SKM-1 treated with dmso at 0.1 percent for 144 hours (cell line): ENCODE data around the gene ANKLE2.
"Not testable (repeated sequence)": the region's sequence is repeated elsewhere in the genome, so short reads cannot be mapped to it uniquely, and the experiment has no call there.

Experiments used
- DNase-seq: peaks from one replicate; lab custom pipeline; 2025; ENCODE audit not compliant: unreplicated experiment; lab: John Stamatoyannopoulos, UW

Gene ANKLE2

DNA sequence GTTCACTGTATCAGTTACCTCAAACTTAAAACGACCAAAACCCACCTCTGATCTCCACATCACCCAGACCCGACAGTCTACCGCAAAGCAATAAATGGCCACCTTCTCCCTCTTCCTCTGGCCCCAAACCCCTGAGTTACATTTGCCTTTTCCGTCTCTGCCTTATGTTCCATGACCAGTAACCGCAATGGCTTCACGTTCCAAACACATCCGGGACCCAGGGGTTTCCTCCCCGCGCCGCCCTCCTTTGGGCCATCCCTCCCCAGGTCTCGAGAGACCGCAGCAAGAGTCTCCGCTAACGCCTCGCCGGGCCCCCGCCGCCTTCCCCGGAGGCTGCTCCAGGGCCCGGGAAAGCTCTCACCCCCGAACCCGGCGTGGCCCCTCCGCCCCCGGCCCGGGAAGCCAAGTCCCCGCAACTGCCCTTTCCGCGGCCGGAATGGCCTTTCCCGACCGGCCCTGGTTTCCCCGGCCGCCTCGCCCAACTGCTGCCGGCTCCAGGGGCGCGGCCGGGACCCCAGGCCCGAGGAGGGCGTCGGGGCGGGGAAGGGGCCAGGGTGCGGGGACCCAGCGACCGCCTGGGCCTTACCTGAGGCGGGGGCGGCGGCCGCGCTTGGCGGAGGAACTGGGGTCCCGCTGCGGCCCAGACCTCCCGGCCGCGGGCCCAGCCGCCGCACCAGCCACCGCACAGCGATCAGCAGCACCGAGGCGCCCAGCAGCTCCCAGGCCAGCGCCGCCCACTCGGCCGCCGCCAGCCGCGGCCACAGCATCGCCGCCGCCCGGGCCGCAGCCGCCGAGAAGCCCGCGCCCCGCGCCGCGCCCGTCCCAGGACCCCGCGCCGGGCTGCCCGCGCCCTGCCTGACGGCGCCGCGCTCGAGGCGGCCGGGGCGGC, at the start of gene ANKLE2:
TSS of gene ANKLE2 (minus strand) at position 801 of the 889 bp plus-strand sequence. CDS start at position 767, 34 bp downstream.
- no peak for DNase-seq

DNA sequence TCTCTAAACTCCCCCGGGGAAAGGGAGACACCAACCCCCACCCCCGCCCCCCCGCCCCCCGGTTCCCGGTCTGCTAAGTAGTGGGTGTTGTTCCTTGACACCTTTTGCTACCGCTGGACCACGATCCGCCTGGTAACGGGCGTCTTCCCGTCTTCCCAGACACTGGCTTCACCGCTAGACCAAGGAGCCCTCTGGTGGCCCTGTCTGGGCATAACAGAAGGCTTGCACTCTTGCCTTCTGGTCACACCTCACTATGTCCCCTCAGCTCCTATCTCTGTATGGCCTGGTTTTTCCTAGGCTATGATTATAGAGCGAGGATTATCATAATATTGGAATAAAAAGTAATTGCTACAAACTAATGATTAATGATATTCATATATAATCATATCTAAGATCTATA, 47.8 kb upstream of the ANKLE2 start:
- not testable (repeated sequence) for DNase-seq

DNA sequence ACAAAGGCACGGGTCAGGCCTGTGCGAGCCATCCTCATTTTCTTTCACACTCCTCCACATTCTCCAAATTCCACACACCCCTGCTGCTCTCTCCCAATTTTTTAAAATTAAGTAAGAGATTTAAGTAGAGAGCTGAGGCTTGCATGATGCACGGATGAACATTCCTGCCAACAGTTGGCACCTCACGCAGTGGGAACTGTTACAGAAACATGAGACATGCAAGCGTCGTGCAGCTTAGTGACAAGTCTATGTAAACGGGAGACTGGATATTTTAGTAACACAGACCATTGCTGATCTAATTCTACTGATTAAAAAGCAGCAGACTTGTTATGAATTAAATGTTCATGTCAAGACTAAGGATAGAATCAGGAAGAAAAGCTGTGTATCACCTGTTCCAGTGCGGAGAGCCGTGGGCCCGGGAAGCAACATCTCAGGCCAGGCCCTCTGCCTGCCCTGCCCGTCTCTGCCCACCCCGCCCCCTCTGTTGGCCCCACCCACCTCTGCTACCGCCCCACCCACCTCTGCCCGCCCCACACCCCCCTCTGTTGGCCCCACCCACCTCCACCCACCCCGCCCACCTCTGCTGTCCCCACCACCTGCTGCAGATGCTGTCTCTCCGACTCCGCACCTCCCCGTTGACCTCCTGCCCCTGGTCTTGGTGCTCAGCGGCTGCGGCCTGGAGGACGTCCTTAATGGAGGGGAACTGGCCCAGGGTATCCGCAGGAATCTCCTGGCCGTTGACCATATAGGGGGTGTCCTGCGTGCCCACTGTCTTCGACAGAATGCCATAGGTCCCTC, 45.9 kb upstream of the ANKLE2 start:
- no peak for DNase-seq

DNA sequence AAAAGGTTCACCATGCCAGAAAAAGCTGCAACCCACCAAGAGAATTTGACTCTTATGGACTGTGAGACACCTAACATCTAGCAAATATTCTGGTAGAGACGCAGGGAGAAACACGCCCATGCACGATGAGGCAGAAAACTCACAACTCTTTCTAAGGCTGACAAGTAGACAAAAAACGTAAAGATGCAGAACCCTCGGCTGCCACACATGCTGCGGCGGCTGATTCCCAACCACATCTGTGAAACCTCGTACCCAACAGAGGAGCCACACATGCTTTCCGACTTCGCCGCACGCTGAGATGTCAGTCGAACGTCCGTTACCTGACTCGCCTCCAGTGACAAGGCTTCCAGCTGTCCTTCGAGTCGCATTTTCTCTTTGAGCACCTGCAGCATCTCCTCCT, 45.2 kb upstream of the ANKLE2 start:
- no peak for DNase-seq

DNA sequence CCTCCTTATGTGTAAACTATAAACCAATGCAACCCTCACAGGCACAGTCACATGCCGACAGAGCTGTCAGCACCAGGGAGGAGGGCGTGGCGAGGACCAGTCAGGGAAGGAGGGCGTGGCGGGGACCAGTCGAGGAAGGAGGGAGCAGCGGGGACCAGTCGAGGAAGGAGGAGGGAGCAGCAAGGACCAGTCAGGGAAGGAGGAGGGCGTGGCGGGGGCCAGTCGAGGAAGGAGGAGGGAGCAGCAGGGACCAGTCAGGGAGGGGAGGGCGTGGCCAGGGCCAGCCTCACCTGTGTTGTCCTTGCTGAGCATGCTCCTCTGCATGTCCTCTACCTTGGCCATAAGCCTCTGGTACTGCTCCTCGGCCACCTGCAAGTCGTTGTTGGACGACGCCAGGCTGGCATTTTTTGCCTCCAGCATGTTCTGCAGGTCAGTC, 42.8 kb upstream of the ANKLE2 start:
- no peak for DNase-seq

DNA sequence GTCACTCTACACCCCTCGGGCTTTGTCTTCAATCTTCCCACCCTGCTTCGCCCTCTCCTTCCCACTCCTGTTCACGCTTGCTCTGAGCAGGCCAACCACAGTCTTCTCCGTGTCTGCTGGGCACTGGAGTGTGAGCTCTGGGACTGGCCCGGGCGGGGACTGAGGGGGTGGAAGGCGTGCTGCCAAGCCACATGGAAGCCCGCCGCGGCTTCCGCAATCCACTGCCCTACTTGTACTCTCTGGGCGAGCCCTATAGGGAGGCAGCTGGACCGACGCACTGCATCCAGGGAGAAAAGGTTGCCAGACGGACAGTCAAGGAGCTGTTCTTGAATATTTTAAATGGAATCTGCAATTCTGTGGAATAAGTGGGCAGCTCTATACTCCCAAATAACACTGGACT, 42.3 kb upstream of the ANKLE2 start:
- DNase-seq, result no peak

DNA sequence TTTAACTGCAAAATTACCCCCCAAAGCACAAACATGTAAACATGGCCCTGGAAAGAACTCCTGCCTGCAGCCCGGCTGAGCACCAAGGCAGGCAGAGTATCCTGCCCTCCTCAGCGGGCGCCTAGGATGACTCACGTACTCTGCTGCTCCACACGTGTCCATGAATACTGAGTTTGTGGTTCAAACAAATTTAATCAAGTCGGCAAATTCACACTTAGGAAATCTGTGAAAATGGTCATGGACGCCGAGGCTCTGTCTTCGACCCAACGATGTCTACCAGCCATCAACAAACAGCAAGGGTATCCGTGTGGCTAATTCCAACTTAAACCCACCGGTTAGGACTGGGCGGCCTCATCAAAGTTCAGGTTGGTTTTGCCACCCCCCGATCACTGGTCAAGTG, 41.5 kb upstream of the ANKLE2 start:
- DNase-seq, result no peak

DNA sequence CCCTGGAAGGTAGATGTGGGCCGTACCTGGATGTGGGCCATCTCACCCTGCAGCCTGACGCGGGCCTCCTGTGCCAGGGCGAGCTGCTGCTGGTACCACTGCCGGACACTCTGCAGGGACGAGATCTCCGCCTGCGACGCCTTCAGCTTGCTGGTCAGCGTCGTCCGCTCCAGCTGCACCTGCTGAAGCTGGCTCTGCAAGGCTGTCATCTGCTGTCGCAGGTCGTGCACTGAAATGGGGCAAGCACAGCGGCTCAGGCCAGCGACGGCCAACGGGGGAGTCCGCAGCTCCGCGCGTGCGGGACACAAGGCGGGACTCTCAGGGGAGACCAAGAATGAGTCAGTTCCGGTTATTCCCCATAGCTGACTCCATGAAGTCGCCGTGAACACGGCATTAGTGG, 40.1 kb upstream of the ANKLE2 start:
- DNase-seq, result no peak

DNA sequence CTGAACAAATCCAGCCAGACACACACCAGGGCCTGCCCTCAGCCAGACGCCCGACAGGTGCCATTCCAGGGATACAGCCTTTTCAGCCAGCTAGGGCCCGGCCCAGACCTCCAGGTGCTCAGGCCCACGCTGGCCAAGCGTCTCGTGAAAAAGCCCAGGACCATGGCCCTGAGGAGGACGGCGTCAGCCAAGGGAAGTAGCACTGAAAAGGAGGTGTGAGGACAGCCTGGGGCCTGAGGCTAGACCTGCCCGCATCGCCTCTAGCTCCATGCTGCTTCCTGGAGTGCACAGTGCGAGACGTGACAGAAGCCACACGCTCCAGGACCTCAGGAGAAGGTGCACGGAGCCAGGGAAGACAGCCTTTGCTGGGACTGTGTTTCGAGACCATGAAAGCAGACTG, 37.2 kb upstream of the ANKLE2 start:
- DNase-seq, result no peak

DNA sequence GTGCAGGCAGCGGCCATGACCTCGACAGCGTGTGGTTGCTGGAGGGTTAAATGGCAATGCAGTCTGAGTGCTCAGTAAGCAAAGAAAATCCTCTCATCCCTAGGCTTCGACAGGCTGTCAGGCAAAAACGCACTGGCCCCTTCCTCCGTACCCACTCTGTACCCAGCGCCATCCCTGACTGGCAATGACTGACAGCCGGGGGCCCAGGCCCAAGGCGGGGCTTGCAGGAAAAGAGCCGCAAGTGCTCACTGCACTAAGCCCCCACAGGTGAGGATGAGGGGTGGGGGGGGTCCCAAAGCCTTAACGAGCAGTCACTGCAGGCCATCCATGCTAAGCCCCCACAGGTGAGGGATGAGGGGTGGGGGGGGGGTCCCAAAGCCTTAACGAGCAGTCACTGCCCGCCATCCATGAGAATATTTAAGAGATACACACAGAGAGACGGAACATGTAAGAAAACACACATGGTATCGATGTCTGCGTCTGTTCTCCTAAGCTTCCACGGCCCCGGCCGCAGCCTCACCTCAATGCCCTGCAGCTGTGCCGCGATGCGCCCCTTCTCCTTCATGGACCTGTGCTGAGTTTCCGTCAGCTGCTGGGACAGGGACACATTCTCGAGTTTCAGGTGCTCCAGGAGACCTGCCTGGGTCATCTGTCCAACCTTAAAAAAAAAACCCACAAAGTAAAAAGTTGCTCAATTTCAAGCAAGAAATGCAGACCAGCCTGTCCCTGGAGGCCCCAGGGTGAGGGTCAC, 36.4 kb upstream of the ANKLE2 start:
- no peak for DNase-seq

DNA sequence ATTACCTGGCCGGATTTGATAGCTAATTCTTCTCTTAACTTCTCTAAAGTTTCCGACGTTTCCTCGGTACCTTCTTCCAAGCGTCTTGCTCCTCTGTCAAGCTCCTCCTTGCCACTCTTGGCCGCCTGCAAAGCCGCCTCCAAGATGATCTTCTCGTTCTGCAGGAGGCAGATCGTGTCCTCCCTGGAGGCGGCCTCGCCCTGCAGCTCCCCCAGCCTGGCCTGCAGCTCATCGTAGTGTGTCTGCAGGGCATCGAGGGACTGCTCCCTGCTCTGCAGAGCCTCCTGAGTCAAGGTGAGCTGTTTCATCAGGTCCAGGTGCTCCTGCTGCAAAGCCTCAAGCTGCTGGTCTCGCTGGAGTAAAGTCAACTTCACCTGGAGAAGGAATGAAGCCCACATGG, 34.2 kb upstream of the ANKLE2 start:
- DNase-seq, result no peak

DNA sequence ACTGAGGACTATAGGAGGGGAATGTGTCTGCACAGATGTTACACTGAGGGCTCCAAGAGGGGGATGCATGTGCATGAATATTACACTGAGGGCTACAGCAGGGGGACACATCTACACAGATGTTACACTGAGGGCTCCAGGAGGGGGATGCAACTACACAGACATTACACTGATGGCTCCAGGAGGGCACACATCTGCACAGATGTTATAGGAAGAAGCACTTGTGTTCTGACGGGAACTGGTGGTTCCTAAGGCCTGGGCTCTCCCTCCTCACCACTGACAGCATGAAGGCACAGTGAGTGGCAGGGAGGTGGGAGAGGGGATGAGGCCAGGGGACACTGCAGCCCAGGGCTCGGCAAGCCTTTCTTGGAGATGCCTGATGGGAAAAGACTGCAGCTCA, 30.3 kb upstream of the ANKLE2 start:
- not testable (repeated sequence) for DNase-seq

DNA sequence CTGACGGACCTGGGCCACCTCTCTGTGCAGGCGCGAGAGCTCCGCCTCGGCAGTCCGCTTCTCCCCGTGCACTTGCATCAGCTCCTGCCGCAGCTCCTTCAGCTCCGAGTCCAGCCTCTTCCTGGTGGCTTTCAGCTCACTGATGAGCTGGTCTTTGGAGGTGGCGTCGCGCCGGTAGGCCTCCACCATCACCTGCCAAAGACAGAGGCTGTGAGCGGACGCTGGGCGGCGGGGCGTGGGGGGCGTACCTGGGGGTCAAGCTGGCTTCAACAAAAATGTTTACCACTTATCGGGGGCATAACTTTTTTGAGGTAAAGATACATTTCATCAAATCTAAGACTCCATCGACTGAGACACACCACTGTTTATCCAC, 27.5 kb upstream of the ANKLE2 start:
- DNase-seq, result no peak

DNA sequence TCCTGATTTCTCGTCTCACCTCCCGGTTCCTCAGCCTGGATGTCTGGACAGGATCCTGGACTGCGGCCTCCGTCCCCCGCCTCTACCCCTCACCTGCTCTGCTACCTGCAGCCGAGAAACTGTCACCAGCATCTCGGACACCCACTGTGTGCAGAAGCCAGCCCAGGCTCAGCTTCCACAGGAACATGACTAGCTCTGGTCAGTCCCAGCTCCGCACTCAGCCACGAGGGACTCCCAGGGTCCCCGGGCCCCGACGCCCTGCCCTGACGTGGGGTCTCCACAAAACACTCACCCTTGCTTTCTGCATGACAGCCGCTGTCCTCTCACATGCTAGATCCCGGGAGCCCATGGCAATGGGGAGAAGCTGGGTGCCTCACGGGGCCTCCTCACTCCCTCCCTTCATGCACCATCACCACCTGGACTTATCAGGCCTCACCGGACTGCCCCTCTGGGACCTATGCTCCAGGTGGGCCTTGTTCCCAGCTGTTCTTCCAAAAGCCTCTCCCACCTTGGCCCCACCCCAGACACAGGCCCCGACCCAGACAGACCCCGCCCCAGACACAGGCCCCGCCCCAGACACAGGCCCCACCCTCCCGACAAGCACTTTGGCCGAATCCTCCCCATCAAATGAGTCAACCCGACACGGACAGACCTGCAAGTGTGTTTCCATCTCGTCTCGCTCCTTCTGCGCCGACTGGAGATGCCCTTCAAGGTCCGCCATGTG, 26.9 kb upstream of the ANKLE2 start:
- DNase-seq, result no peak

DNA sequence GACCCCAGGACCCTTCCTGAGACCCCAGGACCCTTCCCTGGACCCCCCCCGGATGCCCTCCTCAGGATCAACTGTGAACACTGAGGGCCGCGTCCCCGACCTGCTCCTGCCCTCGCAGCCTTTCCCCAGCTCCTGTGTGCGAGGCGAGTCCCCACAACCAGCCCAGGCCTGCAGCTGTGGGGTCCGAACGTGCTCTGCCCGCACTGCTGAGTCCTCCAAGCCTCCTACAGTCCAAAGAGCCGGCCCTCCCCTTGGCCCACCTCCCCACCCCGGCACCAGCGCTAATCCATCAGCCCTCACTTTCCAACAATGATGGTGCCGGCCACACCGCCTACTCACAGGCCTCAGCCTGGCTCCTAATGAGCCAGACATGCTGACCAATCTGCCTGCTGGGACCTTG, 26.2 kb upstream of the ANKLE2 start:
- DNase-seq, result no peak

DNA sequence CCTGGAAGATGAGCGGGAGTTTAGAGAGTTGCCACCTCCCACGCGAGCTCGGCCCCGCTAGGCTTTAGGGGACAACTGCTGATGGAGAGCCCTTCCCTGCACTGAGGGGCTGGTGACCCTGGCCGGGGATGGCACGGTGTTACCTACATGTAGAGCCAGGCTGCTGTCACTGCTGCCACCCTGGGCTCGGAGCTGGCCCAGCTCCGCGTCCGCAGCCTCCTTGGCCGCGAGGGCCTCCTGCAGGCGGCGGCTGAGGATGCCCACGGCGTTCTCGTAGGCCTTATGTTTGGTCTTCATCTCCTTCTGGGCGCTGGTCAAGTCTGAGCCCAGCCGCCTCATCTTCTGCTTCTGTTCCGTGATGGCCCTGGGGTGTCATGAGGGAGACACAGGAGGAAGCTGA, 24.6 kb upstream of the ANKLE2 start:
- no peak for DNase-seq

DNA sequence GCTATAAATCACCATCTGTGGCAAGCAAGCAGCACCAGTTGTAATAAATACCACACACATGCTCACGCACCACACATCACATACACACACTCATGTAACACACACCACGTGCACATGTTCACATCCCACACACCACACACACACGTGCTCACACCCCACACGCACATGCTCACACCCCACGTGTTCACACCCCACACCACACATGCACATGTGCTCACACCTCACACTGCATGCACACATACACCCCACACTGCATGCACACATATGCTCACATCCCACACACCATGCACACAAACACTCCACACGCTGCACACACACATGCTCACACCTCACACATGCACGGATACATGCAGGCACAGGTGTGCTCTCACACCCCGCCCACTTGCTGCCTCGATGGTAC, 22.9 kb upstream of the ANKLE2 start:
- DNase-seq, result no peak

DNA sequence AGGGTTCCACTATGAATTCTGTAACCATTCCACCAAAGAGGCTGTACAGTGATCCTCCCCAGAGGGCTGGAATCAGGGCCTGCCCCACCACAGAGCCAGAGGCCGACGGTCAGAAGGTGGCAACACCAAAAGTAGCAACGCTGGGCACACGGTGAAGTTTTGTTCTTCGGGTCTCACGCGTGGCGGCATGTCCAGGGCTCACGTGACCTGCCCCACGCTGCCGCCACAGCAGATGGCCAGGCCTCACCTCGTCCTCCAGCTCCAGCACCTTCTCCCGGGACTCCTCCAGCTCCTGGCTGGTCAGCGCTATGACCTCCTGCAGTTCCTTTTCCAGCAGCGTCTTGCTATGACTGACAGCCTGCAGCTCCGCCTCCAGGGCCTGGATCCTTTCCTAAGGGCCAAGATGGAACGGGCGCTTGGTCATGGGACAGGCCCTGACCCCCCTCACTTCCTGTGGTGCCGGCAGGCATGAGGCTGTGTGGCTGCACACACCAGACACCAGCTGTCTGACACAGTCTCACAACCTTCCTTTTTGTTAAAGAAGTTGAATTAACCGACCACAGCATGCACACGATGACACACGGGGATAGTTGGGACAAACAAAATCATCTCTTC, 22.4 kb upstream of the ANKLE2 start:
- DNase-seq, result no peak

DNA sequence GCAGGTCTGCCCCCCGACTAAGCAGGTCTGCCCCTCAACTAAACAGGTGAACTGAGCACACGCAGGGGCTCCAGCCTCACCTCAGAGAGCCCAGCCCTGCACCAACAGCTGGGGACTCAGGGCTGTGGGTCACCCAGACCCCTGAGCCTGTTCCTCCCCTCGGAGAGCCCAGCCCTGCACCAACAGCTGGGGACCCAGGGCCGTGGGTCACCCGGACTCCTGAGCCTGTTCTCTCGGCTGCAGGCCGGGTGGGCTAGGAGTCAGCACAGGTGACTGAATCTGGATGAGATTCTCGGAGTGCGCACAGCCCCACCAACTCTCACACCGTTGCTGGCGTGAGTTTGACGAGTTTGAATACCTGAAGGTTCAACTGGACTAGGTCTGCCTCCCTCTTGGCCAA, 20.3 kb upstream of the ANKLE2 start:
- no peak for DNase-seq

DNA sequence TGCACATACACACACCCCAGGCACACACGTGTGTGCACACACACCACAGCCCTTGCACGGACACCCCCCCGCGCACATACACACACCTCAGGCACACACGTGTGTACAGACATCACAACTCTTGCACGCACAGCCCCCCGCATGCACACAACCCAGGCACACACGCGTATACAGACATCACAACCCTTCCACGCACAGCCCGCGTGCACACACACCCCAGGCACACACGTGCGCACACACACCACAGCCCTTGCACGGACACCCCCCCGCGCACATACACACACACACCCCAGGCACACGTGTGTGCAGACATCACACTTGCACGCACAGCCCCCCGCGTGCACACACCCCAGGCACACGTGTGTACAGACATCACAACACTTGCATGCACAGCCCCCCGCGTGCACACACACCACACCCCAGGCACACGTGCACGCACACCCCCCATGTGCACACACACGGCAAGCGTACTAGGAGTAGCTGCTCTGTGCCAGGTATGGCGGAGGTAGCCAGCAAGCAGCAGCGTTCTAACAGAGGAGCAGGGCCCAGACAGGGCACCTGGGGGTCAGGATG, 18.2 kb upstream of the ANKLE2 start:
- no peak for DNase-seq
